Activated CD8-positive, alpha-beta memory T cell treated with anti-CD3 and anti-CD28 coated beads, Interleukin-2, amount 50 U/mL, for 24 hours (primary cell): ENCODE results near the gene TUBB2B.

Source experiments
- DNase-seq: peaks from one replicate; pipeline ENCODE4 v3.0.0-alpha.2; 2020; ENCODE audit errors: extremely low read depth

TUBB2B gene

DNA sequence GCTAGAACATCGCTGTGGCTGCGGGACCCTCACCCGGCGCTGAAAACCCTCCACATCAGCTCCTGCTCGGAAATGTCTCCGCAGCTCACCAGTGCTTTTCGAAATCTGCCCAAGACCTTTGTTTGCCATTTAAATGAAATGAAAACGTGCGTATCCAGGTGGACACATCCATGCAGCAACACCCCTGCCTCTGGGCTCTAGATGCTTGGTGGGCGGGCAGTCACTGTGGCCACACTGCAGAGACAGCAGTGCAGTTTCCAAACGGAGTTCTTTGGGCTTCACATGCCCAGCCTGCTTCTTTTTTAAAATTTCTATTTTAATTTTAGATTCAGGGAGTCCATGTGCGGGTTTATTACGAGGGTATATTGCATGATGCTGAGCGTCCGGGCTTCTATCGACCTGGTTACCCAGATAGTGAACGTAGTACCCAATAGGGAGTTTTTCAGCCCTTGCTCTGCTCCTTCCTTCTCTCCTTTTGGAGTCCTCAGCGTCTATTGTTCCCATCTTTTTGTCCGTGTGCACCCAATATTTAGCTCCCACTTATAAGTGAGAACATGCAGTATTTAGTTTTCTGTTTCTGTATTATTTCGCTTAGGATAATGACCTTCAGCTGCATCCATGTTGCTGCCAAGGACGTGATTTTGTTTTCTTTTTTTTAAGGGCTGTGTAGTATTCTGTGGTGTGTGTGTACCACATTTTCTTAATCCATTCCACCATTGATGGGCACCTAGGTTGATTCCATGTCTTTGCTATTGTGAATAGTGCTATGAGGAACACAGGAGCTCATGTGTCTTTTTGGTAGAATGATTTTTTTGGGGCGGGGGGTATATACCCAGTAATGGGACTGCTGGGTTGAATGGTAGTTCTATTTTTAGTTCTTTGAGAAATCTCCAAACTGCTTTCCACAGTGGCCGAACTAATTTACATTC is 4.8 kb upstream of the TUBB2B start:
- DNase-seq, result no peak

DNA sequence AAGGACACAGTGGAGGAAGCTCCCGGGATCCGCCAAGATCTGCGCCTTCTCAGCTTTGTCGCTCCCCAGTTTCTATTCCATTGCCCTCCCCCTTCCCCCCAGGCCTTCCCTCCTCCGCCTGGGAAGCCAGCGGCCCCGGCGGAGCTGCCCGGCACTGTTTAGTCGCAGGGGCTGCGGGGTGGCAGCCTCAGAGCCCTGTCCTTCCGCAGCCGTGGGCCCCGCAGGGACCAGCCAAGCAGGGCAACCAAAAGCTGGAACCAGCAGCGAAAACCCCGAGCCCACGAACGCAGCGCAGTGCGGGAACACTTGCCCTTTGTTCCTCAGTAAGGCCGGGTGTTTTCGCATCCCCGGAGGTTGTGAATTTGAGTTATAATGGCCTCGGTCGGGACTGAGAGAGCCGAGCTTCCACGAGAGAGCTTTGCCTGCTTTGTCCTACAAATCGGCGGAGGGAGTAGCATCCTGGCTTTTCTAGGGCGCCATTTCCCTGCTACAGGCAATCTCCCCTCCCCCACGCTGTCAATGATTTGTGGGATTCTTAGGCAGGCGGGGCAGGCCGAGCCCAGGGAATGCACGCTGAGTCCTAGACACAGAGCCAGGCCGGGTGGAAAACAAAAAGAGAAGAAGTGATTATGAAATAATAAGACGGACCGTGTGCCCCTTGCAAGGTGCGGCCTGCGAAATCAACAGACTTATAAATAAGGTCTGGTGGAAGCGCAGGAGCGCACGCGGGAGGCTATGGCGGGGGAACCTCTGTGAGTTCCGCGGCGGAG is 4.0 kb upstream of the TUBB2B start:
- DNase-seq, result no peak

GRCh38 chr6:3230900-3231246 is 3.4 kb upstream of the TUBB2B start:
- DNase-seq, result no peak

DNA sequence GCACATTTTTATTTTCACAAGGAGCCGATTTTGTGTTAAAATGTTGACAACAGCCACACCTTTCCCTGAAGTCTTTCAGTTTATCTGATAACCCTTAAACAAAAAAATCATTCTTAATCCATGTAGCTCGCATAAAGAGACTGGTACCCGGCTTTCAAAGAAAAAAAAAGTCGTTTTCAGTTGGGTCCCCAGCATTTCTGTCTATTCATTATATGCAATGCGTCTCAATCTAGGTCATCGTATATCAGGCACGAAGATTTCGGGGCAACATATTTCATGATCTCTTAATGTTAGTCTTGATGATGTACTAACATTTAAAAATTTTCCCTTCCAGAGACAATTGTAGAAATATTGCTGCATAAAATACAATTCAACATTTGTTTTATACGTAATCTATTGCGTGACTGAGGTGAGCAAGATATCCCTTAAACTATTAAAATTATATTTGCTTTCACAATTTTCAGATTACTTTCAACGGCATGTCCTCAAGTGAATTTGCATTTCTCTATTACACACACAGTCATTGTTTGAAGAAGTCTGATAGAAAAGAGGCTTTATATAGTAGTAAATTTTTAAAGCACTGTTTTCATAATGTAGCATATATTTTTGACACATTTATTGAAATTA is 2.9 kb upstream of the TUBB2B start:
- no peak for DNase-seq

DNA sequence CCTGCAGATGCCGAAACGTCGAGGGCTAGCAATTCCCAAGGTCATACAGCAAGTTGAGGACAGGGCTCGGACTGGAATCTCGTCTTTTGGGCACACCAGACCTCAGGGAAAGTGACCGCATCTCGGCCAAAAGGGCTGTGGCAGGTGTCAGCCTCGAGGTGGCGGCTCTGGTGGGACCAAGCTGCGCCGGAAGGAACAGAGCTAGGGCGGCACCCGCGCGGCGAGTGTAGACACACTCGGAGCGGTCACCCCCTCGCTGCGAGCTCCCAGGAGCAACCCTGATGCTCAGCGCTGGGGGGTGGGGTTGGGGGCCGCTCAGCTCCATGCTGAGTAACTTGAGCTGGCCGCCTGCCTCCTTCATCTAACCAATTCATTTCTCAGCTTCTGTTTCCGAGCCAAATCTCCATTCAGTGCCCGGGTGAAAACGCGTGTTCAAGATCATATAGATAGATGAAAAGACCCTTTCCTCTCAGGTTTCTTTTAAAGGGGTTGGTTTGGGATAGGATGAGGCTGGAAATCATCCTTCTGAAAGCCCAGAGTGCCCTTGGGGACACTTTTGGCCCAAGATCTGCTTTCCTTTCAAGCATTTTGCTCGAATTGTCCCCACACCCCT is 2.2 kb upstream of the TUBB2B start:
- no peak for DNase-seq

DNA sequence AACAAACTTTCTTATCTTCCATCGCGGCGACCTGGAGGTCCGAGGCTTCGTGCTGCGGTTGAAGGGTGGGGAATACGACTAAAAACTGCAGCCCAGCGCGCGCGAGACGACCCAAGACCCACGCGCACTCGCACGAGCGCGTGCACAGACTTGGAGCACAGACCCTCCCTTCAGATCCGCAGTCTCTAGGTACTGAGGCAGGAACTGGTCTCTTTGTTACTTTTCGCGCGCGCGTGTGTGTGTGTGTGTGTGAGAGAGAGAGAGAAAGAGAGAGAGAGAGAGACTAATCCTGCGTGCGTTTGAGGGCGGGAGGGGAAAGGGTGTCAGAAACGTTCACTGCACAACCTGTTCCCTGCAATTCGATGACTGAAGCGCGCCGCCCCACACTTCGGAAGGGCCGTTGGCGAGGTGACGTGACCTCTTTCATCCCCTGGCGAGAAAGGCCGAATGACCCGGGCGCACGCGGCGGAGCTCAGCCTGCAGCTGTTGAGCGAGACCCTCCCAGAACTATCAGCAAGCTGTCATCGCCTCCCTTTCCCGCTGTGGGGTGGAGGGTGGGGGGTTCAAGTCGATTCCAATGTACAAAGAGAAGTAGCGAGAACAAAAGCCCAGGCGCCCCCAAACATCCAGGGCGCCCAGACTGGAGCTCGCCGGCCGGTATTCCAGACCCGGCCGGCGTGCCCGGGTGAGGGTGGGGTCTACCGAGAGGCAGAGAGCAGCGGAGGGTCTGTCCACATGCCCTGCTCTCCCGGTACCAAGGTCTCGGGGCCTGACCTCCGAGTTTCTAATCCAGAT is 1.5 kb upstream of the TUBB2B start:
- no peak for DNase-seq

- DNase-seq, result no peak
Measured at GRCh38 chr6:3228046-3228671, 706 bp upstream of the TUBB2B start.

- no peak for DNase-seq
Measured at GRCh38 chr6:3226481-3227362, 731 bp downstream of the TUBB2B start.

DNA sequence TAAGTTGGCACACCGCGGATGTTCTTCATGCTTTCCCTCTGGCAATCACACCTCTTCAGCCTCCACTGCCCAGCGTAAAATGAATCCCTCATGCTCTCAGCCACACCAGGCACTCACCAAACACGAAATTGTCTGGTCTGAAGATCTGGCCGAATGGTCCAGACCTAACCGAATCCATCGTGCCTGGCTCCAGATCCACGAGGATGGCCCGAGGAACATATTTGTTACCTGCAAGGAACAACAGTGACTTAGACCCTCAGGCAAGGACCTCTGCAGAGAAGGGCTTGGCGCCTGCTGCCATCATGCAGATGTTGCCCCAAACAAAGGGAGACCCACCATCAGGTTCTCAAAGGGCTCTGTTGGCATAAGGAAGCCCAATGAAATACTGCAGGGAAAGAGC is 1.4 kb downstream of the TUBB2B start:
- DNase-seq, result no peak

DNA sequence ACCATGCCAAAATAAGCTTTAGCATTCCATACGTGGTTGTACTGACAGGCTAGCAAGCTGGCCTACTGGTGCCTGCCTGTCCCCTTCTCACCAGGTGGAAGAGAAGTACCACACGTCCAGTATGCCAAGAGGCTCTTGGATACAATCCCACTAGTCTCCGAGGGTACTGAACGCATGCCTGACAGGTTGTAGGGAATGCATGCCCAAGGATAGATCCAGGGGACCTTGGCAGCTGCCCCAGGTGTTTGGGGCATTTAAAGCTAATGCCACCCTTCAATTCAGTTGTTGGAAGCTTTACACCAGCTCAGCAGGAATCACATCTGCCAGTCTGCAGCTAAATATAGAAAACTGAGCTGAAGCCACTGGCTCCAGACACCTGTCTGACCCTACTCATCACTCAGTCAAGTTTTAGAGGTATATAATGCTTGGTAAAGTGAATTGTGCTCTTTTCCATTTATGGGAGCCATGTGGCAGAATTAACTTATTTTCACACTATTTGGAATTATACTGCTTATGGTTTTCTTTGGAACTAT is 4.9 kb downstream of the TUBB2B start:
- DNase-seq, result no peak

DNA sequence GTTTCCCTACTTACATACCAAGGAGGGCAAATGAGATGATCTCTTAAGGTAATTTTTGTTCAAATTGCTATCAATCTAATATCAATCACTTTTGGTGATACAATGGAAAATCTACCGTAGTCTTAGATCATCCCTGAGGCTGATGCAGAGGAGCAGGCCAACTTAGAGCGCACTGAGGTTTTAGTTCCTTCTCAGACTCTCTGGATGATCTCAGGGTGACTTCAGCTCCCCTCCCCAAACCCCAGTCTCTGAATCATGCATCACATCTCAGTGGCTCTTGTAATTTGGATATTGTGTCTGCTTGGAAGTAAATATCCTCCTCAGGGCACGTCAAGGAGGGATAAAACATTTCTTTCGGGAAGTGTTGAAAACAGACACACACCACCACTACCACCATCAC is 5.9 kb downstream of the TUBB2B start:
- DNase-seq, result no peak

- no peak for DNase-seq
Measured at GRCh38 chr6:3220366-3220765, 7.1 kb downstream of the TUBB2B start.

- no peak for DNase-seq
Measured at GRCh38 chr6:3218266-3218665, 9.2 kb downstream of the TUBB2B start.

DNA sequence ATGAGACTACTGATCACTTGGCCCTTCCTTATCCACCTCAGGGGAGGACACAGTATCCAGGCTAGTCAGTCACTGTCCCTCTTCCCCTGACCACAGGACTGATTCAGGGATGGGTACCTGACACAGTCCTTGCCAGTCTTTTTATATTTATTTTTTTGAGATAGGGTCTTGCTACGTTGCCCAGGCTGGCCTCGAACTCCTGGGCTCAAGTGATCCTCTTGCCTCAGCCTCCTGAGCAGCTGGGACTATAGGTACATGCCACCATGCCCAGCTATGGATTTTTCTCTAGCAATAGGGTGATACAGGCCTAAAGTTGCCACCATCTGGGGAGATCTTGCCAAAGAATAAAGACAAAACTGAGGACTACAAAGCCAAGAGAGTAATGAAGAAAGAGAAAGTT is 10.2 kb downstream of the TUBB2B start:
- no peak for DNase-seq

DNA sequence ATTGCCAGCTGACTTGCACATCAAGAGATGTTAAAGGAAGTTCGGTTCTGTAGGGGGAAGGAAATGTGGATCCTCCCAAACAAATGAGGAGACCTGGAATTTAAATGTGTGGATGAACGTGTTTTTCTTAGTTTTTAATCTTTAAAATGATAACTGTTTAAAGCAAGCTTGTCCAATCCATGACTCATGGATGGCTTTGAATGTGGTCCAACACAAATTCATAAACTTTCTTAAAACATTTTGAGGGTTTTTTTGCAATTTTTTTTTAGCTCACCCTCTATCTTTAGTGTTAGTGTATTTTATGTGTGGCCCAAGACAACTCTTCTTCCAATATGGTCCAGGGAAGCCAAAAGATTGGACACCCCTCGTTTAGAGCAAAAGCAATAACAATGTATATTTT is 12.6 kb downstream of the TUBB2B start:
- no peak for DNase-seq

DNA sequence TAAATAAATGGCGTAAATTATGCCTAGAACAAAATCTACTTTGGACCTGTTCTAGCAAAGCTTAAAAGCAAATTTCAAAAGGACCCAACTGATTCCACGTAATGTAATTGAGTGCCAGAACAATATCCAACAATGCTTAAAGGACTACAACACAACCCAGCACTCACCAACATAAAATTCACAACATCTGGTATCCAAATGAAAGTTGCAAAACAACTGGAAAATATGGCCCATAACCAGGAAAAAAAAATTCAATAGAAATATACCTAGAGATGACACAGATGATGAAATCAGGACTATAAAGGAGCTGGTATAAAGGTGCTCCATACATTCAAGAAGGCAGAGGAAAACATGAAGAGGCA is 14.1 kb downstream of the TUBB2B start:
- no peak for DNase-seq

GRCh38 chr6:3212261-3212660 is 15.2 kb downstream of the TUBB2B start:
- DNase-seq, result no peak

- no peak for DNase-seq
Measured at GRCh38 chr6:3211681-3212080, 15.8 kb downstream of the TUBB2B start.

- no peak for DNase-seq
Measured at GRCh38 chr6:3210024-3210610, 17.3 kb downstream of the TUBB2B start.
